ENCODE data around the gene DMC1.

DNA sequence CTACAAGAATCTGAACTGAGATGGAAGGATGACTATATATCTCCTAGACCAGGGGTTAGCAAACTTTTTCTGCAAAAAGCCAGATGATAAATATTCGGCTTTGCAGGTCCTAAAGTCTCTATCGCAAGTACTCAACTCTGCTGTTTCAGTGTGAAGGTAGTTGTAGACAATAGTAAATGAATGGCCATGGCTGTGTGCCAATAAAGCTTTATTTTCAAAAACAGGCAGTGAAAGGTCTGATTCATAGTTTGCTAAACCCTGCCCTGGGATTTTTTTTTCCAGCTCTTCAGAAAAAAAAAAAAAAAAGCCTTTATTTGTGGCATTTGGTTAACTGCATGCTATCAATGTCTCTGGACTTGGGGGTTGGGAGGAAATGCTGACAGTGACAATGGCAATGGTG, 48.7 kb upstream of the DMC1 start:
- TF ChIP-seq, protein P1, sequence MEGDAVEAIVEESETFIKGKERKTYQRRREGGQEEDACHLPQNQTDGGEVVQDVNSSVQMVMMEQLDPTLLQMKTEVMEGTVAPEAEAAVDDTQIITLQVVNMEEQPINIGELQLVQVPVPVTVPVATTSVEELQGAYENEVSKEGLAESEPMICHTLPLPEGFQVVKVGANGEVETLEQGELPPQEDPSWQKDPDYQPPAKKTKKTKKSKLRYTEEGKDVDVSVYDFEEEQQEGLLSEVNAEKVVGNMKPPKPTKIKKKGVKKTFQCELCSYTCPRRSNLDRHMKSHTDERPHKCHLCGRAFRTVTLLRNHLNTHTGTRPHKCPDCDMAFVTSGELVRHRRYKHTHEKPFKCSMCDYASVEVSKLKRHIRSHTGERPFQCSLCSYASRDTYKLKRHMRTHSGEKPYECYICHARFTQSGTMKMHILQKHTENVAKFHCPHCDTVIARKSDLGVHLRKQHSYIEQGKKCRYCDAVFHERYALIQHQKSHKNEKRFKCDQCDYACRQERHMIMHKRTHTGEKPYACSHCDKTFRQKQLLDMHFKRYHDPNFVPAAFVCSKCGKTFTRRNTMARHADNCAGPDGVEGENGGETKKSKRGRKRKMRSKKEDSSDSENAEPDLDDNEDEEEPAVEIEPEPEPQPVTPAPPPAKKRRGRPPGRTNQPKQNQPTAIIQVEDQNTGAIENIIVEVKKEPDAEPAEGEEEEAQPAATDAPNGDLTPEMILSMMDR (IDR thresholded peaks at IDR 0.05): no peak
- TF ChIP-seq POLR2AphosphoS5 (IDR thresholded peaks at IDR 0.05) (no peak), POLR2A (IDR thresholded peaks at IDR 0.05) (no peak)
